ENCODE data around the gene DPH1.
"Not testable (repeated sequence)": the region's sequence is repeated elsewhere in the genome, so short reads cannot be mapped to it uniquely, and the experiment has no call there.

Gene DPH1

DNA sequence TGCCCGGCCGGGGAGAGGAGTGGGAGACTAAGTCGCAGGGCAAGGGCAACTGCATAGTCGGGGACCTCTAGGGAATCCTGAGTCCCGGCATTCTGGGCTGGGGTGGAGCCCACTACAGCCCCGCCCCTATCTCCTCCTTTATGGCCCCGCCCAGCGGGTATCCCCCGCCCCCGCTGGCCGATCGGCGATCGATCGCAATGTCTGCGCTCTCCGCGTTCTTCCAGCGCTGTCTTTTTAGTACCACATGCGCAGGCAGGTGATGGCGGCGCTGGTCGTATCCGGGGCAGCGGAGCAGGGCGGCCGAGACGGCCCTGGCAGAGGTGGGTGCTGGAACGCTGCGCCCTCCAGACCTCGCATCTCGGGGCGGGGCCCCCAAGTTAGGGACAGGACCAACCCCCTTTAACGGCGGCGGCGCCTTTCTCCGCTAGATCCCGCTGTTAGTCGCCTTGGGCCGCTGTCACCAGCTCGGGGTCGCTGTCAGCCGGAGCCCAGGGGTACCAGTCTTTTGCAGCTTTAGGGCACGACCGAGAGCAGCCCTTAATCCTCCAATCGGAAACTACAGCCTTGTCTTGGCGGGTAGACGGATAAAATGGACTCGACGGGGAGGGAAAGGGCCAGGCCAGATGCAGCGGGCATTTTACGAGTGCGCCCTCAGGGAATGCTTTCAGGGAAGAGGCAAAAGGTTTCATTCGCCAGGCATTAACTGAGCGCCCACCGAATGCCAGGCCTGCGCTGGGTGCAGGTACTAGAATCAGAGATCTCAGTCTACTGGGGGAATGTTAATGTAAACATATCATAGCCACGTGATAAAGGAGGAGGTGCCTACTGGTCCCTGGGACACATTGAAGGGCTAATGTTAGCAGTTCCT, at the start of gene DPH1:
Gene DPH1, plus strand, starts transcription at position 243 of the 868 bp plus-strand sequence. Its CDS starts 17 bp downstream, at position 260.
- peak; percentile 84 for DNase-seq (ENCODE audit: low read depth)
- TF ChIP-seq, protein P1, sequence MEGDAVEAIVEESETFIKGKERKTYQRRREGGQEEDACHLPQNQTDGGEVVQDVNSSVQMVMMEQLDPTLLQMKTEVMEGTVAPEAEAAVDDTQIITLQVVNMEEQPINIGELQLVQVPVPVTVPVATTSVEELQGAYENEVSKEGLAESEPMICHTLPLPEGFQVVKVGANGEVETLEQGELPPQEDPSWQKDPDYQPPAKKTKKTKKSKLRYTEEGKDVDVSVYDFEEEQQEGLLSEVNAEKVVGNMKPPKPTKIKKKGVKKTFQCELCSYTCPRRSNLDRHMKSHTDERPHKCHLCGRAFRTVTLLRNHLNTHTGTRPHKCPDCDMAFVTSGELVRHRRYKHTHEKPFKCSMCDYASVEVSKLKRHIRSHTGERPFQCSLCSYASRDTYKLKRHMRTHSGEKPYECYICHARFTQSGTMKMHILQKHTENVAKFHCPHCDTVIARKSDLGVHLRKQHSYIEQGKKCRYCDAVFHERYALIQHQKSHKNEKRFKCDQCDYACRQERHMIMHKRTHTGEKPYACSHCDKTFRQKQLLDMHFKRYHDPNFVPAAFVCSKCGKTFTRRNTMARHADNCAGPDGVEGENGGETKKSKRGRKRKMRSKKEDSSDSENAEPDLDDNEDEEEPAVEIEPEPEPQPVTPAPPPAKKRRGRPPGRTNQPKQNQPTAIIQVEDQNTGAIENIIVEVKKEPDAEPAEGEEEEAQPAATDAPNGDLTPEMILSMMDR (conservative IDR thresholded peaks at IDR 0.05; ENCODE audit: control insufficient read depth, insufficient read depth, low read depth, low read length): no peak
- peak within 1 kb of the TSS; percentile 99 for H3K4me3 ChIP-seq (ENCODE audit: control insufficient read depth, low read depth, low read length)

DNA sequence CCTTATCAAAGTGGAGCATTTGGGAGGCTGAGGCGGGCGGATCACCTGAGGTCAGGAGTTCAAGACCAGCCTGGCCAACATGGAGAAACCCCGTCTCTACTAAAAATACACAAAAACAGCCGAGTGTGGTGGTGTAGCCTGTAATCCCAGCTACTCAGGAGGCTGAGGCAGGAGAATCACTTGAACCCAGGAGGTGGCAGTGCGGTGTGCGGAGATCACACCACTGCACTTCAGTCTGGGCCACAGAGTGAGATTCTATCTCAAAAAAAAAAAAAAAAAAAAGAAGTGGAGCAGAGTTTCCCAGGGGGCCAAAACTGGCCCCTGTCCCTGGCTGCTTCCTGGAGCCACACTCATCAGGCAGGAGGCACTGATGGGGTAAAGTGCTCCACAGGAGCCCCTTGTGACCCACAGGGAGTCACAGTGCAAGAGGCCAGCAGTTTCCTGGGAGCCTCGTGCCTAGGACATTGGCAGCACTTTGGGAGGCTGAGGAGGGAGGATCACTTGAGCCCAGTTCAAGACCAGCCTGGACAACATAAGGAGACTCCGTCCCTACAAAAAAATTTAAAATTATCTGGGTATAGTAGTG, 49.2 kb upstream of the DPH1 start:
- no peak overlapping the region for H3K4me3 ChIP-seq (ENCODE audit: control insufficient read depth, low read depth, low read length)
- TF ChIP-seq, protein P1 (conservative IDR thresholded peaks at IDR 0.05; ENCODE audit: control insufficient read depth, insufficient read depth, low read depth, low read length): no peak
- DNase-seq (ENCODE audit: low read depth): no peak

DNA sequence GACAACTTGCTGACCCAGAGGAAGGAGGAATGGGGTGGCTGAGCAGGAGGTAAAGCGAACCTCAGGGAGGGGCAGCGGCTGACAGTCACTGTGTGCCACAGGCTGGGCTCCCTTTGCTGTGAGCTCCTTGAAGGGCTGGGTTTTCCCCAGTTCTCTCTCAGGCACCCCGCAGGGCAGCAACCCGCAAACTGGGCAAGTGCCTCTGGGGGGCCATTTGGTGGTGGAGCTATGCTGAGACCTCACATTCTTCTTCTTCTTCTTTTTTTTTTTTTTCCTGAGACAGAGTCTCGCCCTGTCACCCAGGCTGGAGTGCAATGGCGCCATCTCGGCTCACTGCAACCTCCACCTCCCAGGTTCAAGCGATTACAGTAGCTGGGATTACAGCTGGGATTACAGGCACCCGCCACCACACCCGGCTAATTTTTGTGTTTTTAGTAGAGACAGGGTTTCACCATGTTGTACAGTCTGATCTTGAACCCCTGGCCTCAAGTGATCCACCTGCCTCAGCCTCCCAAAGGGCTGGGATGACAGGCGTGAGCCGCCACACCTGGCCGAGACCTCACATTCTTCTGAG, 47.1 kb upstream of the DPH1 start:
- DNase-seq (ENCODE audit: low read depth); H3K4me3 ChIP-seq (ENCODE audit: control insufficient read depth, low read depth, low read length): not testable (repeated sequence)

DNA sequence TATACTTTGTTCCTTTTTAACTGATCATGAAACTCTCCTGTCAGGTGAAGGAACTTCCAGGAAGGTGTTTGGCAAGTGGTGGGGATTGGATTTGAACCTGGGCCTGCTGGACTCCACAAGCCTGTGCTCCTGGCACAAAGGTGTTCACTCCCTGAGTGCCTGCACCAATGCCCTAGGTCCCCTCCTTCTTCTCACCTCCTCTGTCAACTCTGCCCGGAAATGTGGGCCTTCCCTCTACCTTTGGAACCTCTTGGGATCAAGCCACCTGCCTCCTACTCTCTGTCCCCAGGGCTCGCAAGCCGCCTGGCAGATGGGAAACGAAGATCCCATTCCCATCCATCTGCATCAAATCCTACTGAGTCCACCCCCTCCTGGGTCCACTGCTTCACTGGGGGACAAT, 44.9 kb upstream of the DPH1 start:
- DNase-seq (ENCODE audit: low read depth): no peak
- no peak overlapping the region for H3K4me3 ChIP-seq (ENCODE audit: control insufficient read depth, low read depth, low read length)
- TF ChIP-seq, protein P1 (conservative IDR thresholded peaks at IDR 0.05; ENCODE audit: control insufficient read depth, insufficient read depth, low read depth, low read length): no peak

DNA sequence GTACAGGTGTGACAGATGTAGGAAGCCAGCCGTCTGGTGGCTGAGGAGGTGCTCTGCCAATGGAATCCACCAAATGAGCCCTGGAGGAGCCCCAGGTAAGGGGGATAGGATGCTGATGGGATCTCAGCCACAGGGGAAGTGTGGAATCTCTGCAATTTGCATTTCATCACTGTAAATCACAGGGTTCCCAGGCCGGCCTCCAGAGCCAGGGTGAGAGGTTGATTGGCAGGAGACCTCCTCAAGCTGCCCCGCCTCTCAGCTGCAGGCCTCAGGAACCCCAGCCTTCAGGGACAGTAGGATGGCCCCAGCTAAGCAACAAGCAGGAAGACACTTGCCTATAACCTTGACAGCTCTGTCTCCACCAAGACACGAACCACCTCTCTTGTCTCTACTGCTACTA, 44.3 kb upstream of the DPH1 start:
- no peak for DNase-seq (ENCODE audit: low read depth)
- no peak overlapping the region for H3K4me3 ChIP-seq (ENCODE audit: control insufficient read depth, low read depth, low read length)
- TF ChIP-seq, protein P1 (conservative IDR thresholded peaks at IDR 0.05; ENCODE audit: control insufficient read depth, insufficient read depth, low read depth, low read length): no peak

DNA sequence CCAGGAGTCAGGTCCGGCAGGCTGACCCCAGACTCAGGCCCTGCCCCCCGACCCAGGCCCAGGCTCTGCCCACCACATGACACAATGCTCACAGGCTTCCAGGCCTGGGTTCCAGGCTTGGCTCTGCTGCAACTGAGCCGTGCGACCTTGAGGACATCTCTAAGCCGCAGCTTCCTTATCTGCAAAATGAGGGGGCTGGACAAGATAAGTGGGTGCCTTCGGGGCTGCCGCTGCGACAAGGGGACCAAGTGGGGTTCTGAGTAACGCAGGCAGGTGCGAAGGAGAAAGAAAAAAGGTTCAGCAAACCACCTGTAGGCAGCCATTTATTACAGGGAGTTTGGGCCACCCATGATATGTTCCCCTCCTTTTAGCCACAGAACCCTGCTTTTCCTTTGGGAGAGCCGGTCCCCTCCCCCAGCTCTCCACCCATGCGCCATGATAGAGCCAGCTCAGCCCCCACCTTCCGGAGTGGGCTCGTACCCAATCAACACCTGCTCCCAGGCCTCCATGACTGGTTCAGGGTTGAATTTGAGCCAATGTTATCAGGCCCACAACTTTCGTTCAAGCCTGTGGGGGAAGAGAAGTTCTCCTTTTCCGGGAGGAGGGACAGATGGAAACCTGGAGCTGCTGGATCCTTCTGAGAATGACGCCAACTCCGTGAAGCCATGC, 43.0 kb upstream of the DPH1 start:
- DNase-seq (ENCODE audit: low read depth): peak; percentile 11
- TF ChIP-seq, protein P1 (conservative IDR thresholded peaks at IDR 0.05; ENCODE audit: control insufficient read depth, insufficient read depth, low read depth, low read length): no peak
- no peak overlapping the region for H3K4me3 ChIP-seq (ENCODE audit: control insufficient read depth, low read depth, low read length)
